OCI-LY7 (cell line): Measurements from ENCODE around the gene HLA-A.

ENCODE experiments used
- CTCF ChIP-seq: fragments of 200-600 bp; sonication (generic); conservative IDR thresholded peaks from 2 replicates; pipeline ENCODE4 v1.5.1; 2014; ENCODE audit warnings: mild to moderate bottlenecking, antibody characterized with exemption, low read length, moderate library complexity, mixed read lengths
- EZH2phosphoT487 ChIP-seq: fragments of 200-600 bp; sonication (generic); IDR thresholded peaks from 2 replicates; pipeline ENCODE4 v1.6.1; 2018; ENCODE audit warnings: low read depth, borderline replicate concordance, mild to moderate bottlenecking, mixed run types, antibody characterized with exemption, low read length, moderate library complexity, mixed read lengths

DNA sequence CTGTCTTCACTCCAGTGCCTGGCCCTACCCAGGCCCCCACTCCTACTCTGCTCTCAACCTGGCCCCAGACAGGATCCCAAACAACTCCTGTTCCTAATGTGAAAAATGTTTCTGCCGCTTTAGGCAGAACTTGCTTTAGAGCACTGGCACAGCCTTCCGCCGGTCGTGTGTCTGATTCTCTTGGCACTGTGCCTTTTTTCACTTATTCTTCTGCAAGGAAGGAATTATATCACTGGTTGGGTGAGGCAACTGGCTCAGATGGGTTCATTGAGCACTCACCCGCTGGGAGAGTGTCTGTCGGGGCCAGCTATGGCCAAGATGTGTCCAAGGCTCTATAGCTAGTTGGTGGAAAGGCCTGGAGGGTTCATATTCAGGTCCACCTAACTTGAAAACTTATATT is 33.6 kb upstream of the HLA-A start:
- TF ChIP-seq CTCF (no peak), EZH2phosphoT487 (no peak)
